HG02885 (cell line): ENCODE data around the gene KCNJ15.
A peak's percentile ranks its signal among the peaks of the same experiment; 100 is the strongest.

Source experiments
- ATAC-seq: cut with Tn5 transposase; IDR thresholded peaks from one replicate; pipeline ENCODE4 v1.9.1; 2021; ENCODE audit warnings: mild to moderate bottlenecking; ENCODE audit not compliant: unreplicated experiment, poor library complexity

KCNJ15 gene

DNA sequence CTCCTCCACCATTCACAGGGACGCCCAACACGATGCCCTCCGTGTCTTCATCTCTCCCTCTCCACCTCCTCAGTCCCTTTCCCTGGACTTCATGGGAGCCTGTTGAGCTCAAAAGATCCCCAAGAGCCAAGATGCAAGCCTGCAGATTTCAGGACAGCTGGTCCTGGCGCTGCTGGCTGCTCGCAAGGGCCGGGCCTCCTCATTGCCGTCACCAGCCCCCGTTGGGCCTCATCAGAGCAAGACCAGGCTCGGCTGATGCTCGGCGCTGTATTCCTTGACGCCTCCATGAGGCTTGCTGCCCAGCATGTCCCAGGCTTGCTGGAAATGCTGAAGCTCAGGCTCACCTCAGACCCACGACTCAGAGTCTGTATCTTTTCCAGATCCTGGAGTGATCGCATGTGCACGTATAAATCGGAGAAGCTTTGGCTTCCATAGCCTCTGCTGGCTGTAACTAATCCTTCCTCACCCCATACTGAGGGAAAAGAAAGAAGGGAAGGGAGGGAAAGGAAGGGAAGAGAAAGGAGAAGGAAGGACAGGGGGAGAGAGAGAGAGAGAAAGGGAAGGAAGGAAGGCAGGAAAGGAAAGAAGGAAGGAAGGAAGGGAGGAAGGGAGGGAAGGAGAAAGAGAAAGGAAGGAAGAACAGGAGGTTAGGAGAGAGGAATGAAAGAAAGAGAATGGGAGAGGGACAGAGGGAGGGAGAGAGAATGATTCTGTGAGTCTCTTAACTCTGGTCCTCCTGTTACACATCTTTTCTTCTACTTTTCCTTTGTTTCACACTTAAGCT is 94.6 kb downstream of the KCNJ15 start:
- ATAC-seq, result no peak

GRCh38 chr21:38351961-38352521 is 95.2 kb downstream of the KCNJ15 start:
- ATAC-seq, result no peak

DNA sequence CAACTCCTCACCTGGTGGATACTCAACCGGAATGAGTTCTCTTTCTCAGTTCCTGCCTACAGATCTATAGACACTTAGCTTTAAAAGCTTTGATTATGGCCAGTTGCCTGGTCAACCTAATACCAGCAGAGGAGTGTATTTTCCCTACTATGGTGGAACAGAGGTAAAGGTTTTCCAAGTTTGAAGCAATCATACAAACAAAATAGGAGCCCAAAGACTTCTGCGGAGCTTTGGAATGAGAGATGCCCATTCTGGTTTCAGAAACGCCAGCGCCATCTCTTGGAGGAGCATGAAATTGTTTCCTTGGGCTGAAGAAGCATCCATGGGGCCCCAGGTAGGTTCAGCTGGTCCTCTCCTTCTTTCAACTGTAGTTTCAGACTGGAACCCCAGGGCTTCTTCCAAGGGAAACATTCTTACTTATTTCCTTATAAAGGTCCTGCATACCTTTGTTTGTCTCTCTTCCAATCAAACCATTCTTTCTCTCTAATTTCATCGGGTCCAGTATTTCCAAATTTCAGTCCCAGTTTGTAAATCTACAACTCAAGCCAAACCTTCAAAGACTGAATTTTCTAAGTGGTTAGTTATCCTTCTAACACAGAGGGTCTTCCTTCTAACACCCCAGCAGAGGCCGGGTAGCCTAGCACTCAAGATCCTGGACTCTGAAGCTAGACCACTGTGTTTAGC is 95.9 kb downstream of the KCNJ15 start:
- ATAC-seq, result no peak

- ATAC-seq, result no peak
These were observed 97.4 kb downstream of the KCNJ15 start for GRCh38 chr21:38354231-38354630.

- ATAC-seq, result no peak
These were observed 98.0 kb downstream of the KCNJ15 start for GRCh38 chr21:38354746-38355145.

- ATAC-seq, result no peak
These were observed 98.6 kb downstream of the KCNJ15 start for GRCh38 chr21:38355353-38355752.

DNA sequence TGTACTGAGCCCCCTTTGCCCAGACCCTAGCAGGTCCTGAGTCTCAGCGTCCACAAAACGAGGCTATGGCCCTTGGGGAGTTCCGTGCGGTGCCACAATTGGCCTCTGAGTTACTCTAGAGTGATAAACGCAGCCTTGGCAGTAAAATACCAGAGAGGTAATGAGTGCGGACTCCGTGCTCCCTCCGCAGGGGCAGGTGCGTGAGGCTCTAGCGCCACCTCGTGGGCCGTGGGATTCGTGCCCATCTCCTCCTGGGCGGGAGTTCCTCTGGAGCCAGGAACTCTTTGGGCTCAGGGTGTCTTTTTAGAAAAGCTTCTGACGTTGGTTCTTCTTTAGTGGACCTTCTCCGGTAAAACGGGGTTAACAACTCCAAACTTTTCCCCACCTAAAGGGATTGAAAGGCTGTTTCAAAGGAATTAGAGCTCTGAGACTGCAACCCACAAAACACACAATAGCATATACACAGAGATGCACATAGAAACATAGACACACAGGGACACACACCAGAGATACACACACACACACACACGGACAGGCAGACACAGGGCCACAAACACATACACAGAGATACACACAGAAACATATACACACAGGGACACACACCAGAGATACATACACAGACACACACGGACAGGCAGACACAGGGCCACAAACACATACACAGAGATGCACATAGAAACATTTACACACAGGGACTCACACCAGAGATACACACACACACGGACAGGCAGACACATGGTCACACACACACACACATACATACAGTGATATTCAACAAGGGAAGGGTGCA is 99.4 kb downstream of the KCNJ15 start:
- peak; percentile 77 for ATAC-seq
